BJ (cell line): ENCODE measurements around the gene HJURP. TPM values are rescaled to one million over a fixed set of nuclear protein-coding genes. Genes with fewer than 3 reads are reported as not detected.

Experiments used
- CTCF ChIA-PET: fragments of 350-600 bp; formaldehyde crosslinking; extraction: SDS; loops from one replicate; lab custom pipeline; 2021; ENCODE audit warnings: antibody characterized with exemption, inconsistent platforms; lab: Yijun Ruan, JAX
- POLR2A ChIA-PET: fragments of 300-600 bp; sonication (Branson Sonifier 250); formaldehyde crosslinking; extraction: SDS; loops from one replicate; lab custom pipeline; 2021; ENCODE audit warnings: antibody characterized with exemption; lab: Charles Lee
- DNase-seq: peaks from one replicate; pipeline ENCODE4 v3.0.0-alpha.2; 2011; ENCODE audit warnings: low read depth
- H3K27me3 ChIP-seq: 2 replicates; pipeline ENCODE4 v1.6.0; 2011; ENCODE audit warnings: low read length; ENCODE audit not compliant: control insufficient read depth, insufficient read depth
- H3K36me3 ChIP-seq: 2 replicates; pipeline ENCODE4 v1.5.1; 2011; ENCODE audit warnings: low read length; ENCODE audit not compliant: control insufficient read depth, insufficient read depth
- H3K4me3 ChIP-seq: 2 replicates; pipeline ENCODE4 v1.5.1; 2011; ENCODE audit warnings: low read depth, mild to moderate bottlenecking, control low read depth, low read length
- polyA plus RNA-seq: library from polyadenylated mRNA; depleted of rRNA; stranded (reverse); fragments of >200 nt; gene quantifications from 2 replicates; pipeline ENCODE4 v1.2.3, GENCODE V29; 2011
- TF ChIP-seq, protein P1 (sequence below): IDR thresholded peaks from 2 replicates; pipeline ENCODE4 v1.5.1; 2011; ENCODE audit warnings: low read depth, mild to moderate bottlenecking, control low read depth, inconsistent platforms, low read length, moderate library complexity; ENCODE audit not compliant: insufficient read depth

Gene HJURP
- polyA plus RNA-seq, 1 experiment, result 46.2 TPM

DNA sequence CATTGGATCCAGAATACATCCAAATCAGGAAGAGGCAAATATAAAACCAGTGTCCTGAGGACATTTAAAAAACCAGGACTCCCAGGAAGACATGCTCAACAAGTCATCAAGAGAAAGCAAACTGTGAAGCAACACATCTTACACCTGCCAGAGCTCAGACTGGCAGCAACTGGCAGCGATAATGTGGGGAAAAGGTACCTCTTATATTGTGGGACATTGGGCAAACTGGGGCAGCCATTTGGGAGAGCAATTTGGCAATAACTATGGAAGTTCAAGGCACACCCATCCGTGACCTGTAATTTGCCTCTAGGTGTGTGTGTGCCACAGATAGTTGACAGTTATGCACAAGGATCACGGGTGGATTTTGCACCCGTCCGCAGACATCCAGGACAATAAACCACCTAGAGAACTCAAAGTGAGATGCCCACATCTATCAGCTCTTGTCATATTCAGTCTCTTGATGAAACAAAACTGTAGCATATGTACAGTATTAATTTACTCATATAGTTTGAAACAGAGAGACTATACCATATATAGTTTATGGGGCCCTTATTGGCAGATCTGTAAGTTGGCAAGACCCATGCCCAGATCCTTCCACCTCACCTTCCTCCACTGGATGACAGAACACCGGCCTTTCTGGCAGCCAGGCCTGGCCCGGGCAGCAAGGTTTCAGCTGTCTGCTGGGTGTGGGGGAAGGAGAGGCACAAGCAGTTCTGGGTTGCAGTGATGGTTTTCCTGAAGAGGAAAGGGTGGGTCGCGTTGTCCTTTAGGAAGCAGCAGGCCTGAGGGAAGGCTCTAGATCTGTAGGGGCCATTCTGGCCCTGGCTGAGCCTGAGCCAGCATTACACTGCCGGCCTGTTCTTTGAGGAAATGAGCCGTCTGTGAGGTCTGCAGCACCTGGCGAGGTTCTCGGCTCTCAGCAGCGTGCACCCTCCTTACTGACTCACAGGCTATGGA is 18.8 kb downstream of the HJURP start:
- H3K36me3 ChIP-seq, result no peaks in the 10 kb centered on the region; the same call in 1 of the 2 replicates
- no peak overlapping the region for H3K4me3 ChIP-seq
- ChIA-PET CTCF (no interaction called here), POLR2A (no interaction called here)
- H3K27me3 ChIP-seq, result no peaks in the 10 kb centered on the region
- no peak for DNase-seq
- TF ChIP-seq, protein P1, sequence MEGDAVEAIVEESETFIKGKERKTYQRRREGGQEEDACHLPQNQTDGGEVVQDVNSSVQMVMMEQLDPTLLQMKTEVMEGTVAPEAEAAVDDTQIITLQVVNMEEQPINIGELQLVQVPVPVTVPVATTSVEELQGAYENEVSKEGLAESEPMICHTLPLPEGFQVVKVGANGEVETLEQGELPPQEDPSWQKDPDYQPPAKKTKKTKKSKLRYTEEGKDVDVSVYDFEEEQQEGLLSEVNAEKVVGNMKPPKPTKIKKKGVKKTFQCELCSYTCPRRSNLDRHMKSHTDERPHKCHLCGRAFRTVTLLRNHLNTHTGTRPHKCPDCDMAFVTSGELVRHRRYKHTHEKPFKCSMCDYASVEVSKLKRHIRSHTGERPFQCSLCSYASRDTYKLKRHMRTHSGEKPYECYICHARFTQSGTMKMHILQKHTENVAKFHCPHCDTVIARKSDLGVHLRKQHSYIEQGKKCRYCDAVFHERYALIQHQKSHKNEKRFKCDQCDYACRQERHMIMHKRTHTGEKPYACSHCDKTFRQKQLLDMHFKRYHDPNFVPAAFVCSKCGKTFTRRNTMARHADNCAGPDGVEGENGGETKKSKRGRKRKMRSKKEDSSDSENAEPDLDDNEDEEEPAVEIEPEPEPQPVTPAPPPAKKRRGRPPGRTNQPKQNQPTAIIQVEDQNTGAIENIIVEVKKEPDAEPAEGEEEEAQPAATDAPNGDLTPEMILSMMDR, result no peak

DNA sequence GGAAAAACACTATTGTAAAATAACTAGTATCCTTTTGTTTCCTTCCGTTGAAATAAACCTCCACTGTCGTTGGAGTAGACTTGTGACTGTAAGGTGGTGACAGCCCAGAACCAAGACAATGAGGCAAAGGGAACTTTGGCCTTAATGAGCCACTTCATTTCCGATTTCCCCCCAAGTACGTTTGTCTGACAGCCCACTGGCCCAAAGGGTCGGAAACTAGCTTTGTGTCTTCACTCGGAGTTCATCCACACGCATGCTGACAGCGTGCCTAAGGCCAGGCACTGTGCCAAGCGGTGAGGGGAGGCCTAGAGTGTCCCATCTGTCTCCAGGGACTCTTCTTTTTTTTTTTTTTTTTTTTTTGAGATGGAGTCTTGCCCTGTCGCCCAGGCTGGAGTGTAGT is 21.0 kb downstream of the HJURP start:
- ChIA-PET CTCF (interaction anchor here (1.5 kb wide), 1 partner anchor 385 kb away, joined by 11 read pairs; no protein-coding TSS in a partner anchor), POLR2A (no interaction called here)
- TF ChIP-seq, protein P1, result no peak
- no peak overlapping the region for H3K4me3 ChIP-seq
- H3K36me3 ChIP-seq, result no peaks in the 10 kb centered on the region
- H3K27me3 ChIP-seq, result no peaks in the 10 kb centered on the region
- no peak for DNase-seq

DNA sequence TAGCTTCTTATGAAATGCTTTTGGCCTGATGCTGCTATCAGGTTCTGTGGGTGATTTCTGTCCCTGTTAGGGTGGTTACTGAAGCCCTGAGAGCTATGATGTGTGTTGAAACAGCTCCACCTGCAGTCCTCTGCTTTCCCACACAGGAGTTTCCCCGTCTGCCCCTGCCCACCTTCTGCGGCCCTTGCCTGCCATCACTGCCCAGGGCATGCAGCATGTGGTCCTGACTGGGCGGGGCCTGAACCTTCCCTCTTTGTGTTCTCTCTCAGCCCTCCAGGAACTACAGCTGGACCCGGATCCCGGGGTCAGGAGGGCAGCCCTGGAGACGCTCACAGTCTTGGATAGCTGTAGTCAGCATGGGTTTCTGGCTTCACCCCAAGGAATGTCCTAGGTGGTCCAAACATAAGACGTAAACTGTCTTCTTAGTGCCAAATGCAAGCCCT is 21.4 kb downstream of the HJURP start:
- no peak for DNase-seq
- TF ChIP-seq, protein P1, result peak; percentile 38
- Histone ChIP-seq H3K27me3 (no peaks in the 10 kb centered on the region), H3K36me3 (no peaks in the 10 kb centered on the region), H3K4me3 (no peak overlapping the region)
- CTCF ChIA-PET, result interaction anchor here (1.5 kb wide), 1 partner anchor 384 kb away, joined by 11 read pairs; no protein-coding TSS in a partner anchor
- POLR2A ChIA-PET, result no interaction called here

DNA sequence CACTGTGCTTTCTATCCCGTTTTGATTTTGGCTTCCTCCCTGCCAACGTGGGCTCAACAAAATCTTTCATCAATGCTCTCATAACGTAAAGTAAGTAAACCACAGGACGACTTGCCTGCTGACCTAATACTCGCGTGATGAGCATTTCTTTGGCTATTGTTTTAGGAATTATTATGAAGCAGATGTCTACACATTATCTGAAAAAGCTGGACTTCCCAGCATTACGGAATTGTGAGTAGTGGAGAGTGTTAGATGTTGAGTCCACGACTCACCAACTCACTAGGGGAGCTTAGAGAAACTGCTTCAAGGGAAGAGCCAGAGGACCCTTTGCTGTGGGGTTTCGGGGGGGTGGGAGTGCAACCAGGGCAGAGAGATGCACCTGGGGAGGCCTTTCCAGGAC is 21.9 kb downstream of the HJURP start:
- ChIA-PET CTCF (interaction anchor here (1.5 kb wide), 1 partner anchor 384 kb away, joined by 11 read pairs; no protein-coding TSS in a partner anchor), POLR2A (no interaction called here)
- Histone ChIP-seq H3K27me3 (no peaks in the 10 kb centered on the region), H3K4me3 (no peak overlapping the region), H3K36me3 (no peaks in the 10 kb centered on the region)
- no peak for DNase-seq
- TF ChIP-seq, protein P1, result no peak

DNA sequence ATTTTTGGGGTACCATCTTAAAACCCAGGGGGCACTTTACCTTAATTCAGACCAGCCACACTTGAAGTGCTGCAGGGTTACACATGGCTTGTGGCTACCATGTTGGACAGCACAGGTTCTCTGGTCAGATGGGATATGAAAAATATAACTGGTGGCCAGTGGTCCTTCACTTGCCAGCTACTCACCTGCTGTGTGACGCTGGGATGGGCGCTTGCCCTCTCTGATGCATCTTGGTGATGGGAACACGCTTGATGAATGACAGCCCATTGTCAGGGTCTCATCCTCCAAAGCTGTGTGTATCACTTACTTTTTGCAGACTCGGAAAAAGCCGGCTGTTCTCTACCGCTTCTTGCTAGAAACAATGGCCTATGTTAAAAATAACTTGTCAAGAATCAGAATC is 22.5 kb downstream of the HJURP start:
- Histone ChIP-seq H3K27me3 (no peaks in the 10 kb centered on the region), H3K4me3 (no peak overlapping the region), H3K36me3 (no peaks in the 10 kb centered on the region)
- ChIA-PET CTCF (interaction anchor here (1.5 kb wide), 1 partner anchor 383 kb away, joined by 11 read pairs; no protein-coding TSS in a partner anchor), POLR2A (no interaction called here)
- TF ChIP-seq, protein P1, result no peak
- no peak for DNase-seq
